Esophagus (tissue), 2 donors: ENCODE data around the gene CES1. TPM values are rescaled to one million over a fixed set of nuclear protein-coding genes. Genes with fewer than 3 reads are reported as not detected.
"Not testable (repeated sequence)": the region's sequence is repeated elsewhere in the genome, so short reads cannot be mapped to it uniquely, and the experiment has no call there.

Experiments
- H3K27ac ChIP-seq, 2 donors: one replicate each; pipeline ENCODE4 v1.5.1; 2013; ENCODE audit warnings: low read depth in 2 of 2, mild to moderate bottlenecking in 2 of 2, inconsistent platforms in 1 of 2, low read length in 1 of 2, moderate library complexity in 1 of 2
- H3K27me3 ChIP-seq, 2 donors: one replicate each; pipeline ENCODE4 v1.6.1; 2013; ENCODE audit warnings: low read length in 2 of 2, control low read depth in 1 of 2, mild to moderate bottlenecking in 1 of 2; ENCODE audit not compliant: insufficient read depth in 2 of 2, control insufficient read depth in 1 of 2
- H3K36me3 ChIP-seq, 2 donors: one replicate each; pipeline ENCODE4 v1.6.1; 2013; ENCODE audit warnings: low read length in 1 of 2; ENCODE audit not compliant: control insufficient read depth in 2 of 2, insufficient read depth in 2 of 2
- H3K4me1 ChIP-seq, 2 donors: one replicate each; pipeline ENCODE4 v1.6.1; 2013; ENCODE audit warnings: low read length in 1 of 2; ENCODE audit not compliant: control insufficient read depth in 2 of 2, insufficient read depth in 2 of 2
- H3K4me3 ChIP-seq, 2 donors: one replicate each; pipeline ENCODE4 v1.5.1; 2013; ENCODE audit warnings: low read length in 2 of 2, mild to moderate bottlenecking in 2 of 2, low read depth in 1 of 2, moderate library complexity in 1 of 2
- H3K9me3 ChIP-seq, 2 donors: one replicate each; pipeline ENCODE4 v1.6.1; 2013; ENCODE audit warnings: mild to moderate bottlenecking in 2 of 2, low read depth in 1 of 2, low read length in 1 of 2, moderate library complexity in 1 of 2; ENCODE audit not compliant: control insufficient read depth in 2 of 2, insufficient read depth in 1 of 2
- WGBS, 2 donors: extraction: QIAGEN DNeasy Blood & Tissue Kit; methylation state at CpG; one replicate each; pipeline ENCODE4 v1.1.7; 2013; 5-methylcytosine and 5-hydroxymethylcytosine counted together
- polyA plus RNA-seq, 2 donors: library from polyadenylated mRNA; stranded (reverse); fragments of 200-250 nt; gene quantifications; one replicate each; pipeline ENCODE4 v1.2.3, GENCODE V29; 2013
- donor health status: healthy with polysubstance abuse.
- donor health status: Bipolar disorder and iron deficiency.

Gene CES1
- polyA plus RNA-seq, 2 donors: 11.7 to 48.1 TPM

GRCh38 chr16:55821210-55821609, 11.7 kb downstream of the CES1 start:
- no peak overlapping the region for H3K27ac ChIP-seq
- H3K36me3 ChIP-seq: no peaks in the 10 kb centered on the region
- H3K27me3 ChIP-seq: no peaks in the 10 kb centered on the region
- 88 to 90% methylated on average over 4 of the region's 4 CpGs for WGBS, 2 donors
- H3K4me1 ChIP-seq: no peaks in the 10 kb centered on the region
- H3K9me3 ChIP-seq: peaks cover 0 to 6% of the 10 kb centered on the region in 2 donors
- H3K4me3 ChIP-seq: no peak overlapping the region

- 96 to 97% methylated on average over 3 of the region's 3 CpGs for WGBS, 2 donors
- Histone ChIP-seq H3K27ac (no peak overlapping the region), H3K27me3 (no peaks in the 10 kb centered on the region), H3K4me1 (no peaks in the 10 kb centered on the region), H3K4me3 (no peak overlapping the region), H3K36me3 (no peaks in the 10 kb centered on the region), H3K9me3 (peaks cover 0 to 6% of the 10 kb centered on the region in 2 donors)
These were observed 12.3 kb downstream of the CES1 start for GRCh38 chr16:55820615-55821014.

GRCh38 chr16:55817236-55817912, 15.5 kb downstream of the CES1 start:
- Histone ChIP-seq H3K36me3 (no peaks in the 10 kb centered on the region), H3K27me3 (no peaks in the 10 kb centered on the region), H3K9me3 (peaks cover 0 to 6% of the 10 kb centered on the region in 2 donors), H3K4me1 (peaks cover 0 to 2% of the 10 kb centered on the region in 2 donors), H3K27ac (no peak overlapping the region), H3K4me3 (no peak overlapping the region)
- 85 to 89% methylated on average over 5 of the region's 5 CpGs for WGBS, 2 donors

GRCh38 chr16:55816222-55816621, 16.7 kb downstream of the CES1 start:
- H3K27me3 ChIP-seq, H3K27ac ChIP-seq, H3K9me3 ChIP-seq, H3K4me3 ChIP-seq, H3K36me3 ChIP-seq, H3K4me1 ChIP-seq: not testable (repeated sequence)
- 46 to 53% methylated on average over 4 of the region's 4 CpGs for WGBS, 2 donors

- H3K27ac ChIP-seq: no peak overlapping the region
- no peaks in the 10 kb centered on the region for H3K36me3 ChIP-seq
- peaks cover 0 to 2% of the 10 kb centered on the region in 2 donors for H3K4me1 ChIP-seq
- H3K27me3 ChIP-seq: no peaks in the 10 kb centered on the region
- H3K9me3 ChIP-seq: no peaks in the 10 kb centered on the region
- 72 to 73% methylated on average over 4 of the region's 4 CpGs for WGBS, 2 donors
- H3K4me3 ChIP-seq: no peak overlapping the region
These were observed 17.6 kb downstream of the CES1 start for GRCh38 chr16:55815320-55815719.

GRCh38 chr16:55814174-55814573, 18.7 kb downstream of the CES1 start:
- not testable (repeated sequence) for H3K27me3 ChIP-seq, H3K4me3 ChIP-seq, H3K9me3 ChIP-seq, H3K36me3 ChIP-seq, H3K4me1 ChIP-seq, H3K27ac ChIP-seq
- WGBS, 2 donors: 67 to 76% methylated on average over 2 of the region's 2 CpGs

GRCh38 chr16:55813730-55814129, 19.2 kb downstream of the CES1 start:
- not testable (repeated sequence) for H3K36me3 ChIP-seq, H3K27ac ChIP-seq, H3K4me1 ChIP-seq, H3K4me3 ChIP-seq, H3K27me3 ChIP-seq, H3K9me3 ChIP-seq
- WGBS, 2 donors: 60 to 73% methylated on average over 8 of the region's 9 CpGs

- Histone ChIP-seq H3K36me3 (no peaks in the 10 kb centered on the region), H3K27me3 (no peaks in the 10 kb centered on the region), H3K4me1 (peaks cover 0 to 2% of the 10 kb centered on the region in 2 donors), H3K27ac (no peak overlapping the region), H3K9me3 (no peaks in the 10 kb centered on the region), H3K4me3 (no peak overlapping the region)
- 73 to 78% methylated on average over 2 of the region's 2 CpGs for WGBS, 2 donors
These were observed 19.9 kb downstream of the CES1 start for GRCh38 chr16:55812951-55813350.

GRCh38 chr16:55811811-55812210, 21.1 kb downstream of the CES1 start:
- no peaks in the 10 kb centered on the region for H3K9me3 ChIP-seq
- WGBS, 2 donors: 57 to 61% methylated on average over 4 of the region's 4 CpGs
- H3K4me1 ChIP-seq: peaks cover 0 to 2% of the 10 kb centered on the region in 2 donors
- H3K27me3 ChIP-seq: no peaks in the 10 kb centered on the region
- H3K36me3 ChIP-seq: no peaks in the 10 kb centered on the region
- no peak overlapping the region for H3K27ac ChIP-seq
- no peak overlapping the region for H3K4me3 ChIP-seq

- no peak overlapping the region for H3K27ac ChIP-seq
- H3K4me3 ChIP-seq: no peak overlapping the region
- WGBS, 2 donors: 77 to 79% methylated on average over 8 of the region's 8 CpGs
- no peaks in the 10 kb centered on the region for H3K36me3 ChIP-seq
- no peaks in the 10 kb centered on the region for H3K9me3 ChIP-seq
- H3K4me1 ChIP-seq: peaks cover 0 to 2% of the 10 kb centered on the region in 2 donors
- H3K27me3 ChIP-seq: no peaks in the 10 kb centered on the region
These were observed 22.4 kb downstream of the CES1 start for GRCh38 chr16:55810451-55810961.
